Large intestine (tissue), 3 donors: ENCODE measurements around the gene TP53I13. TPM values are rescaled to one million over a fixed set of nuclear protein-coding genes. Genes with fewer than 3 reads are reported as not detected.
A peak's percentile ranks its signal among the peaks of the same experiment; 100 is the strongest.

ENCODE experiments used
- DNase-seq, 2 donors: peaks; one replicate each; pipeline versions ENCODE4 v3.0.0 to v3.0.0-alpha.2; 2013
- H3K27ac ChIP-seq: one replicate; pipeline ENCODE4 v1.5.1; 2013; ENCODE audit warnings: low read length
- H3K27me3 ChIP-seq: 2 replicates; pipeline ENCODE4 v1.6.1; 2013; ENCODE audit warnings: low read length; ENCODE audit not compliant: control insufficient read depth, insufficient read depth
- H3K36me3 ChIP-seq: 2 replicates; pipeline ENCODE4 v1.6.1; 2013; ENCODE audit warnings: low read length; ENCODE audit not compliant: control insufficient read depth, insufficient read depth
- H3K4me1 ChIP-seq: one replicate; pipeline ENCODE4 v1.6.1; 2013; ENCODE audit warnings: low read length; ENCODE audit not compliant: control insufficient read depth, insufficient read depth
- H3K4me3 ChIP-seq: one replicate; pipeline ENCODE4 v1.5.1; 2013; ENCODE audit warnings: low read length
- H3K9me3 ChIP-seq: one replicate; pipeline ENCODE4 v1.6.1; 2013; ENCODE audit warnings: mild to moderate bottlenecking, low read depth, low read length, moderate library complexity; ENCODE audit not compliant: control insufficient read depth
- WGBS: methylation state at CpG from one replicate; pipeline ENCODE4 v1.1.5; 2013; ENCODE audit warnings: low lambda C conversion rate; ENCODE audit not compliant: insufficient coverage; 5-methylcytosine and 5-hydroxymethylcytosine counted together
- polyA plus RNA-seq: library from polyadenylated mRNA; unstranded; fragments of 120-200 nt; gene quantifications from one replicate; pipeline ENCODE4 v1.2.1, GENCODE V29; 2013

The TP53I13 gene
- polyA plus RNA-seq, 1 donor: 77.0 TPM

- H3K4me1 ChIP-seq: peaks cover 47% of the 10 kb centered on the region
- DNase-seq: peak; percentile 24 to 61
- no CpG with 5 or more reads among the region's 72 CpGs for WGBS
- no peaks in the 10 kb centered on the region for H3K27me3 ChIP-seq
- H3K27ac ChIP-seq: peak overlapping the region; percentile 71
- peaks cover 2% of the 10 kb centered on the region for H3K36me3 ChIP-seq
- H3K4me3 ChIP-seq: peak overlapping the region; percentile 77
- no peaks in the 10 kb centered on the region for H3K9me3 ChIP-seq
Measured at GRCh38 chr17:29588562-29589411, 20.3 kb downstream of the TP53I13 start.

DNA sequence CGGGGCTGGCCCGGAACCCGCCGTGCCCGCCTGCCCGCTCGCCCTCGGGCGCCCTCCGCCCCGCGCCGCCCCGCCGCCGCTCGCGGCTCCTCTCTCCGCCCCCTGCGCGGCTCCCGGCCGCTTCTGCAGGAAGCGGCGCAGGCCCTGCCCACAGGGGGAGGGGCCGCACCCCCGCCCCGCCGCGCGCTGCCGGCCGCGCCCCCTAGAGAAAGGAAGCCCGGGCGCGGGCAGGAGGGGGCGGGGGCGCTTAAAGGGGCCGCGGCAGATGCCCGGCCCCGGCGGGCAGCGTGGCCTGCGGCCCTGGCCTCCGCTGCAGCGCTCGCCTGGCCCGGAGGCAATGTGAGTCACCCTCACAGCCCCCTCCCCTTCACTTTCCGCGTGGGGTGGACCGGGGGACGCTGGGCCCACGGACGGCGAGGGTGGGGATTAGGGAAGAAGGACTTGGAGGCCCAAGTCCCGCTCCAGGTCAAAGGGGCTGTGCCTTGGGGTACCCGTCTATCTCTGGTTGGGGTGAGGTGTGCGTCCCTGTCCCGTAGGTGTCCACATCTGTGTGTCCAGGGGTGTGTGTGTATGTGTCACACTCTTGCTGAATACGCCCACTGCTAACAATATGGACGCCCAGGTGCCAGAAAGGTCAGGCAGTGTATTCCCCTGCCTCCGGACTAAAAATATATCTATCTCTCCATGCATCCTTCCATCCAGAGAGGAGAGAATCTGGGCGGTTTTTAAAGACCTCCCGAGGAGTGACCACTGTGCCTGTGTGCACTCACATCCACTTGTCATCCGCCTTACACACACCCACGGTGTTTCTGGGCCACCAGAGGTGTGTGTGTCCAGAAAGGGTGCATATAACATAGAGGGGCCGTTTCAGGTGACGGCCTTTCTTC, 21.3 kb downstream of the TP53I13 start, which contains the start of gene GIT1:
Gene GIT1, minus strand, starts transcription at position 125 of the 887 bp plus-strand sequence. CDS start 270 bp downstream, outside the sequence.
- Histone ChIP-seq H3K4me1 (peaks cover 54% of the 10 kb centered on the region), H3K9me3 (no peaks in the 10 kb centered on the region), H3K27ac (peak within 1 kb of the TSS; percentile 71), H3K36me3 (peaks cover 2% of the 10 kb centered on the region), H3K27me3 (no peaks in the 10 kb centered on the region), H3K4me3 (peak within 1 kb of the TSS; percentile 77)
- peak; percentile 85 to 91 for DNase-seq
- no CpG with 5 or more reads among the region's 70 CpGs for WGBS

DNA sequence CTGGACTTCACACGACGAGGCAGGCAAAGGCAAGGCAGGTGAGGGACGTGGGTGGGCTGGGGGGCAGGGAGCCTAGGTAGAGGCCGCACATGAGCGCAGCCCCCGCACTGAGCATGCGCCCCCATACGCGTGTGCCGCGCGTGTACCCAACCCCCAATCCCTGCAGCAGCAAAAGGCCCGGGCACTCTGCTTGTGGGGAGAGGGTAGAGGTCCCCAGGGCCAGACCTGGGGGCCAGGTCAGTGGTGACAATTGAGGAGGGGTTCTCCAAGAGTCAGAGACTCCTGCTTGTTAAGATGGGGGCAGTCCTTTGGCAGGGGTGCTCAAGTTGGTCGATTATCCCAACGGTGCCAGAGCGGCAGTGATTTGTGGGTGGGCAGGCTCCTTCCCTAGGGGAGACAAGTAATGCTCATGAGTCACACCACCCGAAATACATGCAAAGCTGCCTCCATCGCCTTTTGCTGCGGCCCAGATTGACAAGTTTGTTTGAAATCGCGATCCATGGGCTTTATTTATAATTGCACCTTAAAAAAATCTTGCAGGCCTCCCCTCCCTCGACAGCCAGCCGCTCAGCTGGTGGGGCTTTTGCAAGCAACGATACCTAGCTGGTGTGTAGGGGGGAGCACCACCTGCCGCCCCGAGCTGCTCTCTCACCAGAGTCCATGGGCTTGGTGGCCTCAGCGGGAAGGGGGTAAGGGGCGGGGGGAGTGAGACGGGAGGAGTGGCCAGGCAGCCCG, 22.1 kb downstream of the TP53I13 start:
- Histone ChIP-seq H3K4me1 (peaks cover 51% of the 10 kb centered on the region), H3K9me3 (no peaks in the 10 kb centered on the region), H3K27ac (no peak overlapping the region), H3K4me3 (peak overlapping the region; percentile 34), H3K27me3 (no peaks in the 10 kb centered on the region), H3K36me3 (peaks cover 2% of the 10 kb centered on the region)
- DNase-seq: no peak
- WGBS: no CpG with 5 or more reads among the region's 30 CpGs

DNA sequence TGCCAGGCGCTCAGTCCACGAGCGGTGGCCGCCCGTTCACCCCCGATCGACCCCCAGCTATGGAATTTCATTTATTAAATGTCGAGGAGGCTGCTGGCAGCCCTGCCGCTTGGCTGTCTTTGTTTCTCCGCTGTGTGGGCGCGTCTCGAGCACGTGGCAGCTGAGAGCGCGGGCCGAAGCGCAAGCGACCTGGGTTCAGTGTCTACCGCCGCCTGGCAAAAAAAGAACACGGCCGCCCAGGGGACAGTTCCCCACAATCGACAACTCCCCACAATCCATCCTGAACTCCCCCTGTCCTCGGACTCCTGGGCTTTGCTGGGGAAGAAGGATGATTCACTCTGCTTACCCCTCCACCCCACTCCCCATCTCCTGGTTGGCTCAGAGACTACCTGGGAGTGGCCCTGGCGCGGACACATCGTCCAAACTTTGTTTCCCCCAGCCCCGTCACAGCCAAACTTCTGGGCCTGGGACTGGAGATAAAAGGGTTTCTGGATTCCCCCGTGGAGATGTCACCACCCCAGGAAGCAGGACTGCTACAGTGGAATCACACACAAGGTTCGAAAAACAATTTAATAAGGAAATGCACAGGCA, 22.7 kb downstream of the TP53I13 start:
- Histone ChIP-seq H3K9me3 (no peaks in the 10 kb centered on the region), H3K27me3 (no peaks in the 10 kb centered on the region), H3K36me3 (peaks cover 2% of the 10 kb centered on the region), H3K4me3 (peak overlapping the region; percentile 34), H3K4me1 (peaks cover 51% of the 10 kb centered on the region), H3K27ac (peak overlapping the region; percentile 40)
- peak; percentile 29 to 67 for DNase-seq
- WGBS: no CpG with 5 or more reads among the region's 31 CpGs

- Histone ChIP-seq H3K9me3 (no peaks in the 10 kb centered on the region), H3K27ac (peak overlapping the region; percentile 47), H3K4me1 (peaks cover 51% of the 10 kb centered on the region), H3K36me3 (peaks cover 2% of the 10 kb centered on the region), H3K27me3 (no peaks in the 10 kb centered on the region), H3K4me3 (peak overlapping the region; percentile 34)
- no CpG with 5 or more reads among the region's 25 CpGs for WGBS
- DNase-seq: peak; percentile 86 to 88
Measured at GRCh38 chr17:29591737-29592608, 23.5 kb downstream of the TP53I13 start.

GRCh38 chr17:29592850-29593551, 24.5 kb downstream of the TP53I13 start, which contains the start of gene ANKRD13B:
Gene ANKRD13B, plus strand, starts transcription at chr17:29593132. Its CDS starts 490 bp downstream, at chr17:29593622.
- H3K9me3 ChIP-seq: no peaks in the 10 kb centered on the region
- peaks cover 44% of the 10 kb centered on the region for H3K4me1 ChIP-seq
- DNase-seq: peak in 1 of 2 donors; percentile 51
- H3K36me3 ChIP-seq: no peaks in the 10 kb centered on the region
- no CpG with 5 or more reads among the region's 96 CpGs for WGBS
- peak within 1 kb of the TSS; percentile 47 for H3K27ac ChIP-seq
- no peaks in the 10 kb centered on the region for H3K27me3 ChIP-seq
- peak within 1 kb of the TSS; percentile 46 for H3K4me3 ChIP-seq

DNA sequence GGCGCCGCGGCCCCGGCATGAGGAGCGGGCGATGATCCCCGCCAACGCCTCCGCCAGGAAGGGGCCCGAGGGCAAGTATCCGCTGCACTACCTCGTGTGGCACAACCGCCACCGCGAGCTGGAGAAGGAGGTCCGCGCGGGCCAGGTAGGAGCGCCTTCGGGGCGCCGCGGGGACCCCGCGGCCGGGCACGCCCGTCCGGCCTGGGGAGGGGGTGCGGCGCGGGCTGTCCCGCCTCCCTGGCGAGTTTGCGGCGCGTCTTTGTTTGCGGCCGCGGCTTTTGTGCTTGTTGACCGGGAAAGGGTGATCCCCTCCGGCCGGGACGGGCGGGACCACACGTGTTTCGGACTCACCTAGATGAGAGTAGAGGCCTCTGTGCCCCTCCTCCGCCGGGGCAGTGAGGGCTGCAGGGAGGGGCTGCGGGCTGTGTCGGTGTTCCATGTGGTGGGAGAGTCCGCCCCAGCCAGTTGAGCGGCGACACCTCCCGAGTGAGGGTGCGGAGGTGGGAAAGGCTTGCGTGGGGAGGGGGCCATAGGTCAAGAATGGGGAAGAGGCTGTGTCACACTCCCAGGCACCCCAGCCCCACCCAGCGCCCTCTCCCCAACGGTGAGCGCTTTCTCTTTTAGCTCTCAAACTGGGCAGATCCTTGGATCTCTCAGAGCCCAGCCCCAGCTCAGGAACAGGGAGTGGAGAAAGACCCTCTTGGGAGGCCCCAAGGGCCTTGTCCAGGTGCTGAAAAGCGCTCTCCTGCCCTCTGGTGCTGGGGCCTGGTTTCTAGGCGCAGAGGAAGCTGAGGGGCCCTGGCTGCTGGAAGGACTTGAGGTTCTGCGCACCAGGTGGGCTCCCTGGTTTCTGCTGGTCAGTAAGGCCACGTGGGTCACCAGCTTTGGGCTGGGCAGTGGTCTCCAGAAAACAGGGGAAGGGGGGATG, 25.4 kb downstream of the TP53I13 start:
- no CpG with 5 or more reads among the region's 64 CpGs for WGBS
- H3K9me3 ChIP-seq: no peaks in the 10 kb centered on the region
- H3K36me3 ChIP-seq: no peaks in the 10 kb centered on the region
- peaks cover 41% of the 10 kb centered on the region for H3K4me1 ChIP-seq
- H3K27ac ChIP-seq: no peak overlapping the region
- DNase-seq: no peak
- H3K4me3 ChIP-seq: peak overlapping the region; percentile 46
- H3K27me3 ChIP-seq: no peaks in the 10 kb centered on the region

DNA sequence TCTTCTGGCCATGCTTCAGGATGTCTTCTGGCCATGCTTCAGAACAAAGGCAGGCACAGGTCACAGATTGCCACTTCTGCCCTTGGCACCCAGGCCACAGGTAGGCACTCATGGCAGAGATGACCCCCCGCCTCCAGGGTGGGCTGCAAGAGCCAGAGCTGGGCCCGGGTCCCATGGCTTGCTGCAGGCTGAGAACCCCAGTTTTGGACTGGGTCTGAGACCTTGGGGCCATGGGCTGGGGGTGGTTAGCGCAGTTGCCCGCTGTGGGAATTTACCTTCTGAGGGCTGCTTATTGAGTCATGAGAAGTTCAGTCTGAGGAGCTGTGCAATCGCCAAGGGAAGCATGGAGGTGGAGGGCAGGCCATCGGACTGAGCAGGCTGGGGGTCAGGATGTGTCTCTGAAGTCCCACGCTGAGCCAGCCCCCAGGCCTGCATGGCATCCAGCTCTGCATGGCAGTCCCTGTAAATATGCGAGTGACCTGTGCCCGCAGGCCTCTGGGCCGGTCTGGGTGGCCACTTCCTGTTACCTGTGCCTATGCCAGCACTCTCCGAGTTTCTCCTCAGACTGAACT, 26.1 kb downstream of the TP53I13 start:
- H3K36me3 ChIP-seq: no peaks in the 10 kb centered on the region
- H3K27me3 ChIP-seq: no peaks in the 10 kb centered on the region
- peaks cover 41% of the 10 kb centered on the region for H3K4me1 ChIP-seq
- H3K27ac ChIP-seq: no peak overlapping the region
- WGBS: no CpG with 5 or more reads among the region's 11 CpGs
- no peak for DNase-seq
- H3K4me3 ChIP-seq: no peak overlapping the region
- H3K9me3 ChIP-seq: no peaks in the 10 kb centered on the region
